Stomach (tissue), 9 donors: ENCODE measurements around the gene RASL12. TPM values are rescaled to one million over a fixed set of nuclear protein-coding genes. Genes with fewer than 3 reads are reported as not detected.
"Not testable (repeated sequence)": the region's sequence is repeated elsewhere in the genome, so short reads cannot be mapped to it uniquely, and the experiment has no call there.

ENCODE experiments used
- DNase-seq, 2 donors: peaks; one replicate each; pipeline versions ENCODE4 v3.0.0 to v3.0.0-alpha.2; 2013 to 2019
- H3K27ac ChIP-seq, 5 donors: fragments of 200-600 bp in 4 of 5; sonication (generic) in 4 of 5; one replicate each; pipeline ENCODE4 v1.5.1; 2013 to 2019; ENCODE audit warnings: mild to moderate bottlenecking in 1 of 5, moderate library complexity in 1 of 5
- H3K27me3 ChIP-seq, 3 donors: fragments of 200-600 bp; sonication (generic); one replicate each; pipeline ENCODE4 v1.5.1; 2017 to 2019; ENCODE audit warnings: mixed run types in 1 of 3
- H3K36me3 ChIP-seq, 4 donors: fragments of 200-600 bp; sonication (generic); 1 replicate in 3 of 4; 2 replicates in 1 of 4; pipeline ENCODE4 v1.5.1; 2016 to 2019
- H3K4me1 ChIP-seq, 4 donors: fragments of 200-600 bp; sonication (generic); one replicate each; pipeline ENCODE4 v1.5.1; 2016 to 2019
- H3K4me3 ChIP-seq, 4 donors: fragments of 200-600 bp; sonication (generic) in 3 of 4; one replicate each; pipeline ENCODE4 v1.5.1; 2016 to 2019; ENCODE audit warnings: mild to moderate bottlenecking in 1 of 4
- H3K9me3 ChIP-seq, 4 donors: fragments of 200-600 bp; sonication (generic); one replicate each; pipeline ENCODE4 v1.5.1; 2016 to 2019
- CTCF ChIP-seq, 7 experiments: fragments of 450-650 bp in 4 of 7; fragments of 200-600 bp in 3 of 7; sonication (generic) in 3 of 7; IDR thresholded peaks; one replicate each; pipeline ENCODE4 v1.5.1; 2016 to 2019; ENCODE audit warnings: antibody characterized with exemption in 7 of 7, control low read depth in 2 of 7, mild to moderate bottlenecking in 1 of 7
- EP300 ChIP-seq: sonication (generic); formaldehyde crosslinking; IDR thresholded peaks from one replicate; pipeline ENCODE4 v1.6.1; 2017; ENCODE audit warnings: antibody characterized with exemption
- POLR2A ChIP-seq, 4 donors: fragments of 450-650 bp; IDR thresholded peaks; one replicate each; pipeline ENCODE4 v1.6.1; 2016; ENCODE audit warnings: antibody characterized with exemption in 4 of 4, control low read depth in 2 of 4, mild to moderate bottlenecking in 1 of 4, moderate library complexity in 1 of 4
- POLR2AphosphoS5 ChIP-seq, 3 donors: sonication (generic); formaldehyde crosslinking; IDR thresholded peaks; one replicate each; pipeline ENCODE4 v1.6.1; 2016; ENCODE audit warnings: antibody characterized with exemption in 3 of 3
- WGBS, 5 donors: extraction: QIAGEN DNeasy Blood & Tissue Kit in 3 of 5; methylation state at CpG; one replicate each; pipeline versions ENCODE4 v1.1.5 to v1.1.7; 2013 to 2018; 5-methylcytosine and 5-hydroxymethylcytosine counted together
- intact Hi-C: fragments of 100-400 bp; cut with DNase I; formaldehyde crosslinking; loops from one replicate; pipeline ENCODE4 v1.15.1; 2023; ENCODE audit warnings: low total_unique reads
- polyA plus RNA-seq, 3 donors: library from polyadenylated mRNA; stranded (reverse); fragments of 200-250 nt; gene quantifications; one replicate each; pipeline ENCODE4 v1.2.3, GENCODE V29; 2013
- total RNA-seq, 5 donors: library from RNA; depleted of rRNA; stranded (reverse); fragments of >200 nt; gene quantifications; one replicate each; pipeline versions ENCODE4 v1.1.0 to v1.2.3, GENCODE V29; 2014 to 2016
- donor health status: healthy with polysubstance abuse.
- donor health status: Bipolar disorder and iron deficiency.
- donor health status: healthy.

The RASL12 gene
- total and polyA plus RNA-seq, 8 donors, result 0.58 to 27.7 (median 10.9) TPM

- Histone ChIP-seq H3K4me1 (peaks cover 0 to 8% (median 4%) of the 10 kb centered on the region in 4 donors), H3K9me3 (no peaks in the 10 kb centered on the region), H3K27me3 (no peaks in the 10 kb centered on the region), H3K27ac (no peak overlapping the region), H3K4me3 (no peak overlapping the region), H3K36me3 (peaks cover 44 to 94% (median 90%) of the 10 kb centered on the region in 4 donors)
- TF ChIP-seq POLR2AphosphoS5 (IDR thresholded peaks at IDR 0.05) (no peak), POLR2A (IDR thresholded peaks at IDR 0.05) (no peak), EP300 (no peak), CTCF (IDR thresholded peaks at IDR 0.05) (no peak)
- 59 to 88% (median 83%) methylated on average over 28 to 75 of the region's 75 CpGs for WGBS, 5 donors
- DNase-seq, result no peak
- intact Hi-C loops, result no loop called here
Observed at GRCh38 chr15:65101891-65102708, 34.3 kb upstream of the RASL12 start.

- peaks cover 0 to 12% (median 4%) of the 10 kb centered on the region in 4 donors for H3K4me1 ChIP-seq
- intact Hi-C loops, result no loop called here
- no peak overlapping the region for H3K27ac ChIP-seq
- DNase-seq, result peak; percentile 50 to 90
- H3K4me3 ChIP-seq, result no peak overlapping the region
- H3K9me3 ChIP-seq, result no peaks in the 10 kb centered on the region
- TF ChIP-seq POLR2A (IDR thresholded peaks at IDR 0.05), result no peak
- TF ChIP-seq CTCF (IDR thresholded peaks at IDR 0.05), result peak in 5 of 7 experiments; percentile 23 to 66 (median 50)
- H3K27me3 ChIP-seq, result no peaks in the 10 kb centered on the region
- 42 to 50% (median 42%) methylated on average over 9 of the region's 9 CpGs for WGBS, 5 donors
- peaks cover 44 to 98% (median 90%) of the 10 kb centered on the region in 4 donors for H3K36me3 ChIP-seq
Observed at GRCh38 chr15:65101411-65101890, 33.7 kb upstream of the RASL12 start.

GRCh38 chr15:65100442-65100841 is 32.7 kb upstream of the RASL12 start:
- TF ChIP-seq EP300 (no peak), CTCF (IDR thresholded peaks at IDR 0.05) (no peak), POLR2AphosphoS5 (IDR thresholded peaks at IDR 0.05) (no peak), POLR2A (IDR thresholded peaks at IDR 0.05) (no peak)
- H3K36me3 ChIP-seq, result peaks cover 41 to 91% (median 82%) of the 10 kb centered on the region in 4 donors
- DNase-seq, result no peak
- H3K27ac ChIP-seq, result no peak overlapping the region
- H3K9me3 ChIP-seq, result no peaks in the 10 kb centered on the region
- peaks cover 0 to 16% (median 4%) of the 10 kb centered on the region in 4 donors for H3K4me1 ChIP-seq
- WGBS, 5 donors, result 75 to 84% (median 82%) methylated on average over 7 of the region's 7 CpGs
- no peak overlapping the region for H3K4me3 ChIP-seq
- H3K27me3 ChIP-seq, result no peaks in the 10 kb centered on the region
- intact Hi-C loops, result no loop called here

DNA sequence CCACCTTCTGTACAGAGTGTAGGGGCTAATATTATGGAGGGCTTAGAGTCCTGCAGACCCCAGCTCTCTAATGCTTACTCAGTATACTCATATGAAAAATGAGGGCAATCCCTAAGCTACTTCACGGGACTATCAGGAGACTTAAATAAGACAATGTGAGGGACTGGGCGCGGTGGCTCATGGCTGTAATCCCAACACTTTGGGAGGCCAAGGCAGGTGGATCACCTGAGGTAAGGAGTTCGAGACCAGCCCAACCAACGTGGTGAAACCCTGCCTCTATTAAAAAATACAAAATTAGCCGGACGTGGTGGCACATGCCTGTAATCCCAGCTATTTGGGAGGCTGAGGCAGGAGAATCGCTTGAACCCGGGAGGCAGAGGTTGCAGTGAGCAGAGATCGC is 32.0 kb upstream of the RASL12 start:
- H3K27me3 ChIP-seq, H3K27ac ChIP-seq, H3K4me3 ChIP-seq, DNase-seq, intact Hi-C loops, H3K9me3 ChIP-seq: not testable (repeated sequence)
- 88 to 97% (median 95%) methylated on average over 10 of the region's 10 CpGs for WGBS, 5 donors
- Histone ChIP-seq H3K36me3 (peaks cover 39 to 84% (median 75%) of the 10 kb centered on the region in 4 donors), H3K4me1 (peaks cover 0 to 22% (median 4%) of the 10 kb centered on the region in 4 donors)

- H3K4me1 ChIP-seq, result peaks cover 0 to 27% (median 4%) of the 10 kb centered on the region in 4 donors
- H3K27me3 ChIP-seq, result no peaks in the 10 kb centered on the region
- no peak overlapping the region for H3K27ac ChIP-seq
- intact Hi-C loops, result no loop called here
- no peak overlapping the region for H3K4me3 ChIP-seq
- H3K9me3 ChIP-seq, result no peaks in the 10 kb centered on the region
- no peak for DNase-seq
- H3K36me3 ChIP-seq, result peaks cover 34 to 80% (median 71%) of the 10 kb centered on the region in 4 donors
- TF ChIP-seq POLR2AphosphoS5 (IDR thresholded peaks at IDR 0.05) (no peak), POLR2A (IDR thresholded peaks at IDR 0.05) (no peak), EP300 (no peak), CTCF (IDR thresholded peaks at IDR 0.05) (no peak)
- 87 to 100% (median 97%) methylated on average over 5 of the region's 5 CpGs for WGBS, 5 donors
Observed at GRCh38 chr15:65099336-65099735, 31.5 kb upstream of the RASL12 start.
